Measurements from ENCODE around the gene UBA52.
A peak's percentile ranks its signal among the peaks of the same experiment; 100 is the strongest.
"Not testable (repeated sequence)": the region's sequence is repeated elsewhere in the genome, so short reads cannot be mapped to it uniquely, and the experiment has no call there.

The UBA52 gene

DNA sequence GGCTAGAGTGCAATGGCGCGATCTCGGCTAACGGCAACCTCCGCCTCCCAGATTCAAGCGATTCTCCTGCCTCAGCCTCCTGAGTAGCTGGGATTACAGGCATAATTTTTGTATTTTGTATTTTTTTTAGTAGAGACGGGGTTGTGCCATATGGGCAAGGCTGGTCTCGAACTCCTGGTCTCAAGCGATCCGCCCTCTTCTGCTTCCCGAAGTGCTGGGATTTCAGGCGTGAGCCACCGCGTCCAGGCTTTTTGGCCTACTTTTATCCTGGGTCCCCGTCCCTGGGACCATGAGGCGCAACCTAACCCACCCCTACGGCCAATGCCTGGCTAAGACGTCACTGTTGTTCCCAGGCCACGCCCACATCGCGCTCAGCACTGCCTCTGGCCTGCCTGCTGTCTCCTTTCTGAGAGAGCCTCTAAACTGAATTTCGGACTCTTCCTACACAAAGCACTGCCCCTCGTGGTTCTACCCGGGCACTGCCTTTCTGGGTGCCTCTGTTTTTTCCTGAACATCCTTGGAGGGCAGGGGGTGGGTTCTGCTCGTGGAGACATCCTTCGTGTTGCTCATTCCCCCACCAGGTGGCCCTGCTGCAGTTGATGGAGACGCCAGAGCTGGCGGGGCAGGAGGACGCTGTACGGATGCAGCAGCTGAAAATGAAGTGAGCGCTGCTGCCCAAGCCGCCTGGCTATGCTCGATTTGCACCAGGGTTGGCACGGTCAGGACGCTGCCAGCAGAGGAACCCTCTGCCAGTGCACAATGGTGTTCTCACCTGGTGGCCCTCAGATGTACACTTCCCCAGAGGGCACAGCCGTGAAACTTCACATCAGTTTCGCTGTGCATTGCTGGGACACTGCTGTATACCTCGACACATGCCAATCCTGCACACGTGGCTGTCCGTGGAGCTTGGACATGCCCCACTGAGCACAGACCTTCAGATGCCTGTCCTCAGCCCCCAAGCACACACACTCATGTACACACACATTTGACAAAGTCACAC is 18.9 kb downstream of the UBA52 start:
- H3K4me3 ChIP-seq (ENCODE audit: low read depth, low read length) = peak overlapping the region; percentile 84
- peak; percentile 77 for DNase-seq (ENCODE audit: low read depth)

DNA sequence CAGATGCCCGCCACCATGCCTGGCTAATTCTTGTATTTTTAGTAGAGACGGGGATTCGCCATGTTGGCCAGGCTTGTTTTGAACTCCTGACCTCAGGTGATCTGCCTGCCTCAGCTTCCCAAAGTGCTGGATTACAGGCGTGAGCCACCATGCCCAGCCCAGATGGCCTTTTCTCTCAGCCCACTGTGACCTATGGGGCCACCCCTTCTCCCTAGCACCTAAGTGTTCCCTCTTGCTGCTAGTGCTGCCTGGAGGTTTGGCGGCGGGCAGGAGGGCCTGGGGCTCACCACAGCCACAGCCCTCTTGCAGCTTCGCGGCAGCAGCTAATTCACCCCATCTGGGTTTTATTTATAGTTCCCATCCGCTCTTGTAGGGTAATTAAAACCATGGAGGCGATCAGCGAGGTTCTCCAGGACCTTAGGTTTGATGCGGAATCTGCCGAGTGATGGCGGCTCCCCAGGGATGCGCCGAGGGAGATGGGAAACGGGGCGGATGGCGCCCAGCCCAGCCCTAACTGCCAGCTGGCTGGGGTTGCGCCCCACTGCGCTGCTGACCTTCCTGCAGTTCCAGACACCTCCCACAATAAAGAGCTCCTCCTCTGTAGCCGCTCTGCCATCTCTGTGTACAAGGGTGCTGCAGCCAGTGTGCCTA is 20.2 kb downstream of the UBA52 start:
- no peak for DNase-seq (ENCODE audit: low read depth)
- no peak overlapping the region for H3K4me3 ChIP-seq (ENCODE audit: low read depth, low read length)

DNA sequence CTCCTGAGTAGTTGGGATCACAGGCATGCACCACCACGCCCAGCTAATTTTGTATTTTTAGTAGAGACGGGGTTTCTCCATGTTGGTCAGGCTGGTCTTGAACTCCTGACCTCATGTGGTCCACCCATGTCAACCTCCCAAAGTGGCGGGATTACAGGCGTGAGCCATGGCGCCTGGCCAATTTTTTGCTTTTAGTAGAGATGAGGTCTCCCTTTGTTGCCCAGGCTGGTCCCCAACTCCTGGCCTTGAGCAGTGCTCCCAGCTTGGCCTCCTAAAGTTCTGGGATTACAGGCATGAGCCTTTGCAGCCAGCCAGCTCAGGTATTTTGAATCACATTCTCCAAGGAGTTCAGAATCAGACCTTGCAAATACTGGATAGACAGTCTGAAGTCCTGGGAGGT is 21.1 kb downstream of the UBA52 start:
- not testable (repeated sequence) for DNase-seq (ENCODE audit: low read depth)

DNA sequence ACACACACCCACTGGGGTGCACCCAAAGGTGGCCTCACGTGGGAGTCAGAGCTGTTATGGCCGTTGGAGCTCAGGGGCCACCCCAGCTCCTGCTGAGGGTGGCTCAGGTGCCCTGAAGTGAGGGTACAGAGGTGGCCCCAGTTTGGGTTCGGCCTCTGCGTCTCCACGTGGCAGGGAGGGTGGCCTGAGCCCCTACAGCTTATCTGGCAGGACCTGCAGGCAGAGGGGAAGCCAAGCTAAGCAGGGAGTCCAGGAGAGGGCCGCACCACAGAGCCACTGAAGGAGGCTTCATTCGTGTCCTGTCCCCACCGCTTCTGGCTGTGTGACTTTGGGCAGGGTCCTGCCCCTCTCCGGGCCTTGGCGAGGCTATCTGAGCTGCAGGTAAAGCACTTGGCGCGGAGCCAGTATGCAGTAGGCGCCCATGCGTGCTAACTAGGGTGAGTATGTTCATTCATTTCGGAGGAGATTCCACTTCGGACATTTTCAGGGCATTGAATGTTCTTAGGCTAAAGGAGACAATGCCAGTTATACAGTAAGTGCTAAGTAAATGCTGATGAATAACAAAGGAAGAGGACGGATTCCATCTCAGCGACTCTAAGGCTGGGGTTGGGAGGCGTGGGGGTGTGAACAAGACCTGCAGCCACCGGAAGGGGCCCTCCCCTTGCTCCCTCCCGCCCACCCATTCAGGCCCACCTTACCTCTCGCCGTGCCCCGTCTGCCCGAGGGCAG is 21.9 kb downstream of the UBA52 start:
- DNase-seq (ENCODE audit: low read depth) = no peak

More for the DNA sequence above, 21.1 kb downstream of the UBA52 start:
- H3K4me3 ChIP-seq (ENCODE audit: low read depth, low read length) = not testable (repeated sequence)

DNA sequence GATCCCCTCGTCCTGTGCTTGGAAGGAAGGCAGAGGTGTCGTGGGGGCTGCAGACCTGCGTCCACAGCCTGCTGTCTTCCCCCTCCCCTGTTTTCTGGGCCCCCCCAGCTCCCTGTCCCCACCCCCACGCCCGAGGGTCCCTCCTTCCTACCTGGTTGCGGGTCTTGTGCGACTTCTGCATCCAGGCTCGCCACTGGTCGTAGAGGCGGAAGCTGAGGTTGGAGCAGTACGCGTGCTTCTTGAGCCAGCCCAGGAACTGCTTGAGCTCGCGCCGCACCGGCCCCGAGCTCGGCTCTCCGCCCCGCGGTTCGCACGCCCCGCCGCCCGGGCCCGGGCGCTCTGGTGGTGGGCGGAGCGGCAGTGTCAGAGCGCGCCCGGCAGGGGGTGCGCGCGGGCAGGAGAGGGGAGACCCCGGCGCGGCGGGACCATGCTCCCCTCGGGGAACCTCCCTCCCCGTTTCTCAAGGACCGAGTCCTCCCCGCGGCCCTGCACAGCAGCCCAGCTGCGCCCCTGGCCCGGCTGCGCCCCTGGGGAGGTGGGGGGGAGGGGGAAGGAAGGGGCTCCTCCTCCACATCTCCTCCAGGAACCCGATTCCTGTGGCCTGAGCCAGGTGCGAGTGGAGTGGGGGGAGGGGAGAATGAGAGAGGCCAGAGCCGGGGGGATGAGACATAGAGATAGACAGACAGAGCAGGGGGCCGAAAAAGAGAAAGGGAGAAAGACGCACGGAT is 22.6 kb downstream of the UBA52 start:
- DNase-seq (ENCODE audit: low read depth) = peak; percentile 31
- peak overlapping the region; percentile 46 for H3K4me3 ChIP-seq (ENCODE audit: low read depth, low read length)

More for the DNA sequence above, 21.9 kb downstream of the UBA52 start:
- no peak overlapping the region for H3K4me3 ChIP-seq (ENCODE audit: low read depth, low read length)

DNA sequence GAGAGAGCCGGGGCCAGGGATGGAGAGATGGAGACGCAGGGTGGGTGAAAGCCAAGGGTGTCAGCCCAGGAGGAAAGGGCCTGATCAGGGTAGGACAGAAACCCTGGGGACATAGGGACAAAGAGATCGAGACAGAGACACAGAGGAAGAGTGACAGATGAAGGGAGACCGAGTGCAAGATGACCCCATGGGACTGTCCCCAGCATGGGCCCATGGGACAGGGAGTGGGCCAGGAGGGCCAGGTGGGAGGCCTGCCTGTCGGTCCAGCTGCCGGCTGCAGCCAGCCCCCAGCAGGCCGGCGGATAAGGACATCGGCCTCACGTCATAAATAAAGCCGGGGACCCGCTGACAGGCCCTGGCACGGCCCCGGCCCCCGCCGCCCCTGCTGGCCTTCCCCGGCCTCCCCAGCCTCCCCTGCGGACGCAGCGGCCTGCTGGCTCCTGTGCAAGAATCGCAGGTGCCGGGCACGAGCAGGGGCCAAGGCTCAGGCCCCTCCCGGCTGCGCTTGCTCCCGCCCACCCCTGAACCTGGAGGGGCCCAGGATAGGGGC is 23.2 kb downstream of the UBA52 start:
- H3K4me3 ChIP-seq (ENCODE audit: low read depth, low read length) = peak overlapping the region; percentile 46
- DNase-seq (ENCODE audit: low read depth) = no peak

DNA sequence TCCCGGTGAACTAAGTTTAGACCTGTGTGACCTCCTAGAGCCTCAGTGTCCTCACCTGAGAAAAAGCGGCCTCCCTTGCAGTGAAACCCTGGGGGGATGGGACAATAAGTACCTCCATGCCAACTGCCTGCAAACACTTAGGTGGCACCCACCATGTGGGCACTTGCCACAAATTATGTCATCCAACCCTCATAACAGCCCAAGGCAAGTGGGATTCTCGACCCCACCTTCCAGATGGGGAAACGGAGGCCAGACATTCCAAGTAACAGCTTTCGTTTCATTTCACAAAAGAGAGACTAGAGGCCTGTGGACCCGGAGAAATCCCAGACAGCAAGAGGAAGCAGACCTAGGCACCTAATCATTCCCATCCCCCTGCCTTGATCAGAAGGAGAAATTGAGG is 23.8 kb downstream of the UBA52 start:
- DNase-seq (ENCODE audit: low read depth) = no peak
- H3K4me3 ChIP-seq (ENCODE audit: low read depth, low read length) = no peak overlapping the region

DNA sequence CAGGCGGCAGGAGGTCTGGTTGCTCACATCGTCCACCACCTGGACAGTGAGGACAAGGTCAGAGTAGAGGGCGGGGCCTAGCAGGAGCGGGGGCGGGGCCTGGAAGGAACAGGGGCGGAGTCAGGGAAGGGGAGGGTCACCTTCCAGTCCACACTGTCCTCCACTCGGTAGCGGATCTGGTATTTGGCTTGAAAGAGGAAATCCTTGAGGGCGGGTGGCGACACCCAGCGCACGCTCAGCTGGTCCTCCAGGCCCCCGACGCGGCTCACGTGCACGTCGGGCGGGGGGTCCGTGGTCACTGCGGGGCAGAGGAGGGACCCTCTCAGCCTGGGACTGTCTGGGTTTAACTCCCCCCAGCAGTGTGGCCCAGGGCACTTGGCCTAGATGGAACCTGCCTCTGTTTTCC is 25.1 kb downstream of the UBA52 start:
- DNase-seq (ENCODE audit: low read depth) = no peak
- no peak overlapping the region for H3K4me3 ChIP-seq (ENCODE audit: low read depth, low read length)

DNA sequence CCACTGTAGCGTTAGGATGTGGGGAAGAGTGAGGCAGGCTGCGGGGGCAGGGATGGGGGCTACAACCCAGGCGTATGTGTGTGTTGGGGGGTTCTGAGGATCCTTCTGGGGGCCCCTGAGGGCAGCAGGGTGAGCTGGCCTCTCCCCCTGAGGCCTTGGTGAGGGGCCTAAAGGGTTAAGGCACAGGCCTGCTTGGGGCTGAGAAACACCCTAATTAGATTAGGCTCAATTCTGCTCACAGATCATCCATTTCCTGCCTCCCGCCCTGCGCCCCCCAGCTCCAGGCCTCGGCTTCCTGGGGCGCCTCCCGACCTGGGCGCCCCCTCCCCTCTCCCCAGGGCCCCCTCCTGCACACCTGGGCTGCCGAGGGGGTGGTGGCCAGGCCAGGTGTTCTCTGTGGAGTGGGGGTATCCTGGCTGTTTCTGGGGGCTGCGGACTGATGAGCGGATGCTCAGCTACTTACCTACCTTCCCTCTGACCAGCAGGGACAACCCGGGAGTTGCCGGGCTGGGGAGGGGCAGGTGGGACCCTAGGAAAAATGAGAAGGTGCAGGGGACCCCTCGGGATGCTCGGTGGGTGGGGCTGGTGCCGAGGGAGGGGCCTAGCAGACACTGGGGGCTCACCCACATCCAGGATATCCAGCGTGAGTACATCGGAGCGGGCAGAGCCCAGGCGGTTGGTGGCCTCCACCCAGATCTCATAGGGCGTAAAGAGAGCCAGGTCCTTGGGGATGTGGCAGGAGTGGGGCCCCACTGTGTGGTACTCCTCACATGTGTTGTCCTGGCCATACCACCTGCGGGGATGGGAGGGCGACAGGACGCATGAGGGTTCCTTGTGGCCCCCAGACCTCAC is 26.4 kb downstream of the UBA52 start:
- no peak overlapping the region for H3K4me3 ChIP-seq (ENCODE audit: low read depth, low read length)
- no peak for DNase-seq (ENCODE audit: low read depth)

DNA sequence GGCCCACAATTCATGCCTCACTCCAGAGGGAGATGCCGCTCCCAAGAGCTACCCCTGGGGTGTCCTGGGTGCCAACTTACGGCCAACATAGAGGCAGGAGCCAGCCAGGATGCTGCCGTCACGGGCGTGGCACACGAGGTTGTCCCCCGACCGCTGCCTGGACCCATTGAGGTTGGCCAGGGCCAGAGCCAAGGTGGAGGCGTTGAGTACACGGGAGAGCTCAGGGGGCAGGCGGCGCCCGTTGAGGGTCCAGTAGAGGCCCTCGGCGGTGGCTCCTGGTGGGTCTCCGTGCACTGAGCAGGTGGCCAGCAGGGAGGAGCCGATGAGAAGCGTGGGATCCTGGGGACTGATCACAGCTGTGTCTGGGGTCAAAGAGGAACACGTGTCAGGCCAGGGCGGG is 27.8 kb downstream of the UBA52 start:
- no peak for DNase-seq (ENCODE audit: low read depth)

DNA sequence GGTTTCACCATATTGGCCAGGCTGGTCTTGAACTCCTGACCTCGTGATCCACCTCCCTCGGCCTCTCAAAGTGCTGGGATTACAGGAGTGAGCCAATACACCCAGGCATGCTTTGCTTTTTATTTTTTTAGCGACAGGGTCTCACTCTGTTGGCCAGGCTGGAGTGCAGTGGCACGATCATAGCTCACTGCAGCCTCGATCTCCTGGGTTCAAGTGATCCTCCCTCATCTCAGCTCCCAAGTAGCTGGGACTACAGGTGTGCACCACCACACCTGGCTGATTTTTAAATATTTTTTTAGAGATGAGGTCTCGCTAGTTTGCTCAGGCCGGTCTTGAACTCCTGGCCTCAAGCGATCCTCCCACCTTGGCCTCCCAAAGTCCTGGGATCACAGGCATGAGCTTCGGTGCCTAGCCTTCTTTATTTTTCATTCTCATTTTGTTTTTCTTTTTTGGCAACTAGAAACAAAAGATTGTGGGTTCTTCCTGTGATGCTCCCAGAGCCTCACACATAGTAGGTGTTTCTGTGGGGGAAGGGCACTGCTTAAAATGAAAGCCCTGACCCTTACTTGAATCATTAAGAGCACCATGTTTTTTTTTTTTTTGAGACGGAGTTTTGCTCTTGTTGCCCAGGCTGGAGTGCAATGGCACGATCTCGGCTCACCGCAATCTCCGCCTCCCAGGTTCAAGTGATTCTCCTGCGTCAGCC is 29.2 kb downstream of the UBA52 start:
- DNase-seq (ENCODE audit: low read depth); H3K4me3 ChIP-seq (ENCODE audit: low read depth, low read length): not testable (repeated sequence)

More for the DNA sequence above, 27.8 kb downstream of the UBA52 start:
- H3K4me3 ChIP-seq (ENCODE audit: low read depth, low read length) = no peak overlapping the region

DNA sequence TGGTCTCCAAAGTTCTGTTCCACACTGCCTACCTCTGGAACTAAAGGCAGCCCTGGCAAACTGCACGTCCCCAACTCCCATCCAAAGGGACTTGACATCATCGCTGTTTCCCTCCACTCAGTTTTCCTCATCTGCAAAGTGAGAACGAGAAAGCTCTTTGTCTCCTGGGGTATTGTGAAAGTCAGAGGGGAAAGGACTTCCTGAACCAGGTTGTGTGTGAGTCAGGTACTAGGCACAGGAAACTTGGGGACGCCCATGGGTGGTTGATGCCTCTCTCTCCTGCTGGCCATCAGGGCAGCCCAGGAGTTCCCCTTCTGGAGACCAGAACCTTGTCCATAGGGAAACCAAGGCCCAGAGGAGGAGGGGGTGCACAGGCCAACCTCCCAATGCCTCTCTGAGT is 30.2 kb downstream of the UBA52 start:
- no peak overlapping the region for H3K4me3 ChIP-seq (ENCODE audit: low read depth, low read length)
- DNase-seq (ENCODE audit: low read depth) = no peak

DNA sequence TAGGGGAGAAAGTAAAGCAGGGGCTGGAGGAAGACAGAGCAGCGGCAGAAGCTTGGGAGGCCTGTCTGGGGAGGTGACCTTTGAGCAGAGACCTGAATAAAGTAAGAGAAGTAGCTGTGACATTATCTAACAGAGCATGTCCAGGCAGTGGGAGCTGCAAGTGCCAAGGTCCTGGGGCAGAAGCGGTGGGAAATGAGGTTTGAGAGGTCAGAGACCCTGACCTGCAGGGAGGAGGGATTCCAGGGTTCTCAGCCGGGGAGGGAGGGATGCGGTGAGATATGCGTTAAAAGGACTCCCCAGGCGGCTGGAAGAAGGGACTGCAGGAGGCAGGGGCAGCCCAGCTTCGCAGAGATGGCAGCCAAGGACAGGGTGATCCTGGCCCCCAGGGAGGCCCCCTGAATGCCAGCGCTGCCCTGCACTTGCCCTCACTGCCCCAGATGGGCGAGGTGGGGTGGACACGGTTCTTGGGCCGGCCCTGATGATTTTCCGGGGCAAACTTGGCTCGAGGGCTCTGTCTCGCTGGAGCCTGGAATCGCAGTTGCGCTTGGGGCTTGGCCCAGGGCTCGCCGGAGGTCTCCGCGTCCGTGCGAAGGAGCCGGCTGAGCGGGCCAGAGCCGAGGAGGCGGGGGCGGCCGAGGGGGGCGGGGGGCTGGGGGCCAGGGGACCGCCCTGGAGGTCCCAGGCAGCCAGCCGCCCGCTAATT is 31.7 kb downstream of the UBA52 start:
- no peak overlapping the region for H3K4me3 ChIP-seq (ENCODE audit: low read depth, low read length)
- no peak for DNase-seq (ENCODE audit: low read depth)

DNA sequence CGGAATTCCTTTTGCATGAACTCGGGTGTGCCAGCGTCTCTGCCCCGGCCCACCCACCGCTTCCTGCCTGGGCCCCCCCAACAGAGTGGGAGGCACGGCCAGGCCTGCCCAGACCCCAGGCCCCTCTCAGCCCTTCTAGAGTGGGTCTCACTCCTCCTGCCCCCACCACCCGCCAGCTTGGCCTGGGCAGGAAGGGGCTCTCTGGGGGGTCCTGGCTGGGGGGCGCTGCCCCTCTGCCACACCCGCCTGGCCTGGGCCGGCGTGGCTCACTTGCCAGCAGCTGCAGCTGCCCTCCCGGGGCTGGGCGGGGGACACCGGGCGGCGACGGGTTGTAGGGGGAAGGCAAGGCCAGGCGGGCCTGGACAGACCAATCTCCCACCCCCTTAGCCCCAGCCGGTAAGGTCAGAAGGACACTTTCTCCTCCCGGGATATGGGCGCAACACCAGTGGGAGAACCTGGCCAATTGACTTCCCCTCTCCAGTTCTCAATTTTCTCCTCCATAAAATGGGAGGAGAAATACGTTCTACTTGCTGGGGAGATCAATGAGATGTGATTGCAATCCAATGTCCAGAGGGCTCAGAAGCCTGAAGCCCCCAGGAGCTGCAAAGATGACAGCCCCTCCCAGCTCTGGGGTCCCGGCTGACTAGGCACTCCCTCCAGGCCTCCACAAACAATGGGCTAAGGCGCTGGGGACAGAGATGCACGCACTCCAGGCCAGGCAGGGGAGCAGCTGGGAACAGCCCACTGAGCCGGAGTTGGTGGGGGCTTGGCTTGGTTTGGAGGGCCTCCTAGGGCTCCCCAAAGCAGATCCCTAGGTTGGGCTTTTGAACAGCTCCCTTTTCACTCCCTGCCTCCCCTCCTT is 32.5 kb downstream of the UBA52 start:
- H3K4me3 ChIP-seq (ENCODE audit: low read depth, low read length) = no peak overlapping the region
- no peak for DNase-seq (ENCODE audit: low read depth)

DNA sequence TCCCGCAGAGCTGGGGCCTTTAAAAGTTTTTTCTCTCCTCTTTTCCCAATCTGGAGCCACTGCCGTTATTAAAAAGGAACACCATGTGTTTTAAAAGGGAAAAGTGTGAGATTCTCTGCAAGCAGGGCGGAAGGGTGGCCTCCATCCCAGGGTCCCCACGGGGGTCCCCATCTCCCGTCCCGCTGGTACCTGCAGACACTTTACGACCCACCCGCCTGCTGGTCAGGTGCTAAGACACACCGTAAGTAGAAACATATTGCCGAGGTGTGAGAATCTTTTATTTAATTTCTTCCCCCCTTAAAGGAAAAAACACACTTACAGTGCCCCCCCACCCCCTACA is 33.1 kb downstream of the UBA52 start:
- H3K4me3 ChIP-seq (ENCODE audit: low read depth, low read length) = no peak overlapping the region
- no peak for DNase-seq (ENCODE audit: low read depth)

DNA sequence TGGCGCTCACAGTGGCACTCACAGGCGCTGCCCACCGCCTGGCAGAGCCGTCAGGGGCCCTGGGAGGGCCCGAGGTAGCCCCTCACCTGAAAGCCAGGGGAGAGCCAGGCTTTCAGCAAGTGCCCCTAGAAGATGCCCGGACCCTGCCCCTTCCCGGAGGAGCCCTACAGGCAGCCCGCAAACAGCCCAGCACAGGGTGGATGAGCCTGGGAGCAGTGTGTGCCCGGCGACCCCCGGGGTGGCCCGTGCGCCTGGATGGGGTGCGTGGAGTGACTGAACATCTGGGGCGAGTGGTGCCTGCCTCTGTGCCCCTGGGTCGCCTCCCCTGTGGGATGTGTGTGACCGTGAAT is 33.5 kb downstream of the UBA52 start:
- no peak for DNase-seq (ENCODE audit: low read depth)
- H3K4me3 ChIP-seq (ENCODE audit: low read depth, low read length) = no peak overlapping the region
